Activated gamma-delta T cell (primary cell): ENCODE results near the gene WNT3.

Experiments
- DNase-seq: peaks from one replicate; lab custom pipeline; 2025; lab: John Stamatoyannopoulos, UW

Gene WNT3

DNA sequence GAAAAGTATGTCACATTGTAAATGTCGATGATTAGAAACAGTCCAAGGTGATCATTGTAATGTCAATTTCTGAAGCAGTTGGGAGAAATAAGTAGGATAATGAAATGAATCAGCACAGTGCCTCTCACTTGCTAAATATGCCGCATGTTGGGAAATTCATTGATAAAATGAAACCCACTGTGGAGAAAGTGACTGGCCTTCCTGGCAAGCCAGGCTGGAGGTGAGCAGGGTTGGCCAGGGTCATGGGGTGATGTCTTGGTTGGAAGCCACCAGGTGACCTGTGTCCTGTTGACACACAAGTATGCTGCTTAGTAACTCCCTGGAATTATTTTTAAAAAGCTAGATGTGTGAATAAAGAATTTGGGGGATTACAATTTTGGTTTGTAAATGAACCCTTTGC lies 18.0 kb upstream of the WNT3 start:
- DNase-seq, result no peak

DNA sequence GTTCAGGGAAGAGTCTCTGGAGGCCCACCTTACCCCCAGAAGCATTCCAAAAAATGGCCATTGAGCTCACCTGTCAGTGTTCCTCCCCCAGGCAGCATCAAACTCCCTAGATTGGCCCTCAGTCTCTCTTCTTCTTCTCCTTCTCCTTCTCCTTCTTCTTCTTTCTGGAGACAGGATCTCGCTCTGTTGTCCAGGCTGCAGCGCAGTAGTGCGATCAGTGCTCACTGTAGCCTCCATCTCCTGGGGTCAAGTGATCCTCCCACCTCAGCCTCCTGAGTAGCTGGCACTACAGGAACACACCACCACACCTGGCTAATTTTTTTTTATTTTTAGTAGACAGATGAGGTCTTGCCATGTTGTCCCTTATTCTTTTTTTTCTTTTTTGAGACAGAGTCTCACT lies 16.4 kb upstream of the WNT3 start:
- DNase-seq, result no peak

DNA sequence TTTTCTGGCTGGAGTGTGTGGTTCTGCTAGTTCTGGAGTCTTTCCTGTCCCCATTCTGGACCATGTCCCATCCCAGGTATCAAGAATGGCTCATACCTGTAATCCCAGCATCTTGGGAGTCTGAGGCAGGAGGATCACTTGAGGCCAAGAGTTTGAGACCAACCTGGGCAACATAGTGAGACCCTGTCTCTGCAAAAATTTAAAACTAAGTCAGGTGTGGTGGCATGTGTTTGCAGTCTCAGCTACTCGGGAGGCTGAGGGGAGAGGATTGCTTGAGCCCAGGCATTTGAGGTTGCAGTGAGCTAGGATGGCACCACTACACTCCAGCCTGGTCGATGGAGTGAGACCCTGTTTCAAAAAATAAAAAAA lies 15.3 kb upstream of the WNT3 start:
- no peak for DNase-seq

DNA sequence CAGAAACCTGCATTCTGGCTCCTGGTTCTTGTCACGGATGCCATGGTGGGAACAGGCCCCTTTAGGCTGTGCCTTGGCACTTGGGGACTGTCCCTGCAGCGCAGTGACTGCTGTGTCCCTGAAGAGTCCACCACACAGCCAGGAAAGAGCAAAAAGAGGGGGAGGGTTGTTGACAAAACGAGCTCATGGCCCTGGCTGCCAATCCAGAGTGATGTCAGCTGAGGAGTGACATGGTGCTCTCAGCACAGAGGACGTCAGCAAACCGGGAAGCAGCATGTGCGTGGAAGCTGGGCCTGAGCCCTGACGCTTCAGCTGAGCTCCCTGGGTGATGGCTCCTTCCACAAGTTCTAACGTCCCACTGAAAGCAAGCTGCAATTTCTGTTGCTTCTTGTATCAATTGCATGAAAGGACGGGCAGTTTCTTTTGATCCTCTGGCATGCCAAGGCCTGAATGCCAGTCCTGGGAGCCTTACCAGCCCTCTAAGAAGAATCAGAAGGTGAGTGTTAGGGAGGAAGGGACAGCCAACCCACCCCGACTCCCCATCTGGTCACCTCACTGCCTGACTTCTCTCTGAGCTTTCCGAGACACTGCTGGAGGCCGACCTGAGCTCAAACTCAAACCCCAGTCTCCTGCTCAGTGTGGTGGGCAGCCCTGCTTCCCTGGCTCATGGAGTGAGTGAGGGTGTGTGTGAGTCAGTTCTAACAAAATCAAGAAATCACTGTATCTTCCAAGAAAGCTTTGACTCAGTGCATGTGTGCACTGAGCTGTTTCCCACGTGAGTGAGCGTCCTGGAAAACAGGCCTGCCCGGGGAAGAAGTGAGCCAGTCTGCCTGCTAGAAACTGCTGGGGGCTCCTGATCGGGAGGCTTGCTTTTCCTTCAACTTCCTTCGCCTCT lies 14.7 kb upstream of the WNT3 start:
- DNase-seq, result no peak

DNA sequence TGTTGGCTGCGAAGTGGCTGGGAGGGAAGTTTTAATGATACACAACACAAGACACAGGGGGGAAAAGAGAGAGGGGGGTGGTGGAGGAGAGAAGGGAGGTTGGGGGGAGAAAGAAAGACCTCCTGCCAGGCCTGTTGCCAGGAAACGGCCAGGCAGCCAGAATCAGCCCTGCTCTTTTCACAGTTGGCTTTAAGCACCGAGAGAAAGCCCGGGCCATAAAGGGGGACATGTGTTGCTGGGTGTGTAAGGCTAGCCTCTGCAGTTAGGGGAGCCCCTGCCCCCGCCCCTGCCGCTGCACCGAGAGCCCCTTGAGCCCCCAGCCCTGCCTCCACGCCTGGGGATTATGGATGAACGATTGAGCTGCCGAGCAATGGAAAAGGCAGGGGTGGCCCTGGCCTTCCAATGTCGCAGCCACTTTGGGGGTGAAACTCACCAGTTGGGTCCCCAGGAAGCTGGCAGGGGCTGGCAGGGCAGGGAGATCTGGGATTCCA lies 13.9 kb upstream of the WNT3 start:
- no peak for DNase-seq

DNA sequence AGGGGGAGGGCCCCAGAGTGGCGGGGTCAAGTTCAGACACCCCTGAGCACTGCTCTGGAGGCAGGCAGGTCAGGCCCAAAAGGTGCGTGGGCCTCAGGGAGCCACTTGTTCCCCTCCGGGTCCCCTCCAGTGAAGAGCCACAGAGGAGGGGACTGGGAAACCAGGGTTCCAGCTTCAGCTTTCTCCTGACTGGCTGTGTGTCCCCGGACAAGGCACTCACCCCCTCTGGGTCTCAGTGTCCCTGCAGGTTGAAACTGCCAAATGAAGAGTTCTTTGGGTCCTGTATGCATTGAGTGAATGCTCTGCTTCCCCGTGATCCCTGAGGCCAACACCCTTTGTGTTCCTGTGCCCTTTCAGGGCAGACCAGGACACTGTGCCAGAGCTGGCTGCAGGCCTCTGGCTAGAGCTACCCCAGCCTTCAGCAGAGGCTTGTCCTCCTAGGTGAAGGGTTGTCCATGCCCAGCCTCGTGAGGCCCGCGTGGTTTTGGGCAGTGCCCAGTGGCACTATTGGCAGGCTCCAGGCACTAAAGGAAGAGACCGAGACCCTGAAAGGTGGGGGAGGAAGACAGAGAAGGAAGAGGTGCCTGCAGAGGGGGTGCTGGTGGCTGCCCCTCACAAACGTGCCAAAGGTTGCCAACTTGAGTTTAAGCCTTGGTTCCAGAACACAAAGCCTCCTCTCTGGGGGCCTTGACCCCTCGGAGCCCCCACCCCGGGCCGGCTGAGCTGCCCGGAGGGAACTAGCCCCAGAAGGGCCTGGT lies 13.3 kb upstream of the WNT3 start:
- DNase-seq, result no peak

DNA sequence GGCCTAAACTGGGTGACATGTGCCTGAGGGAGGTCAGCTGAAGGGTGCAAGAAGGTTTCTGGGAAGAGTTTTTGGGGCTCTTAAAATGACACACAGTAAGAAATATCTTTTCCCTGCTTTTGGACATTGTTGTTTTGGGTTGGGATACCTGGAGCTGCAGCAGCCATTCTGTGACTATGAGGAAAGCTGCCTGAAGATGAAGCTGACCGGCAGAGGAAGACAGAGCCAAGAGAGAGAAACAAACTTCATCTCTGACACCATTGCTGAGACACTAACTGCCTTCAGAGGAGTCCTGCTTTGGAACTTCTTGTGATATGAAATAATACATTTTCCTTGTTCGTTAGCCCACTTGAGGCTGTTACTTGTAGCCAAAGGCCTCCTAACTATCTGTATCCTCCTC lies 8.8 kb upstream of the WNT3 start:
- DNase-seq, result no peak

DNA sequence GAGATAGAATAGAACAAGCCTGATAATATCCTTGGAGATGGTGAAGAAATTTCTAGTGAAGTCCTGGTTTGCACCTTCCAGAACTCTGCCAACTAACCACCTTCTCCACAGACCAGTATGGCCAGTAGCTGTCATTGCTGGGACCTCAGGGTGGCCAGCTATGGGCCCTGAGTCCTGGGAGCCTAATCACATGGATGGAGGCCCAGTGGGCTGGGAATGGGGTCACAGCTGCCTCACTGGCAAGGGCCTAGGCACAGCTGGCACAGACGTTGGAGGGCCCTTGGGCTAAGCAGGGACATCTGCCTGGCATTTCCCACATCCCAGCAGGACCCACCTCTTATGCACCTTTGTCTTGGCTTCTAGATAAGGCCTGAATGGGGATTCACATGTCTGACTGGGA lies 7.6 kb upstream of the WNT3 start:
- no peak for DNase-seq

DNA sequence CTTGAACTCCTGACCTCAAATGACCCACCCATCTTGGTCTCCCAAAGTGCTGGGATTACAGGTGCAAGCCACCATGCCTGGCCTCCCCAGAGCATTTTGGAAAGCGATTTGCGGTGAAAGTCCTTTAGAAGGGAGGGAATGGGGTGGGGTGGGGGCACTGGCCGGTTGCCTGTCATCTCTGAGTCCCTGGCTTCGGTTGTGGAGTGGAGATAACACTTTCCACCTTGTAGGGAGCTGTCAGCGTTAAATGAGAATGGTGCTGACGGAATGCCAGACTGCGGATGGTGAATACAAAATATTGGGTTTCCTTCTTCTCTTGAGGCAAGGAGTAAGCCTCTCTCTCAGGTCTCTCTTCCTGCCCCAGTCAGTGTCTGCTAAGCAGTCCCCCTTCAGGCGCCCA lies 5.2 kb upstream of the WNT3 start:
- DNase-seq, result no peak

DNA sequence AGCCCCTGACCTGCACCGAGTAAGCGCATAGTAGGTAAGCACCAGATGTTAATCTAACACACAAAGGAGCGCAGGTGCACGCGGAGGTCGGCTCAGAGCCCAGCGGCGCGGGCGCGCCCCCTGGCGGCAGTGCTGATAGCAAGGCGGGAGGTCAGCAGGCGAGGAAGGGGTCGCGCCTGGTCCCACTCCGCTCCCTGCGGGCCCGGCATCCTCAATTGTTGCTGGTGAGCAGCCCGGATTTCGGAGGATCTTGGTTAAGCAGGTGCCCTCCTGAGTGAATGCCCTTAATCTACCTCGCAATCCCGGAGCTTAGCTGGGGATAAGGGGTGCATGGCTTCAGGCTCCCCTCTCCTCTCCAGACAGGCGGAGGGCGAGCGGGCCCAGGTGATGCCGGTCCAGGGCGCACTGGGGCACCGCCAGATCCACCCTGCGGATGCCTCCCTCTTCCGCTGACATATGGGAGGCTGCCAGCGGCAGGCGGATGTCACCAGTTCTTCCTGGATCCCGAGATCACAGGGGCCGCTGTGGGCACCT lies 4.0 kb upstream of the WNT3 start:
- DNase-seq, result no peak

DNA sequence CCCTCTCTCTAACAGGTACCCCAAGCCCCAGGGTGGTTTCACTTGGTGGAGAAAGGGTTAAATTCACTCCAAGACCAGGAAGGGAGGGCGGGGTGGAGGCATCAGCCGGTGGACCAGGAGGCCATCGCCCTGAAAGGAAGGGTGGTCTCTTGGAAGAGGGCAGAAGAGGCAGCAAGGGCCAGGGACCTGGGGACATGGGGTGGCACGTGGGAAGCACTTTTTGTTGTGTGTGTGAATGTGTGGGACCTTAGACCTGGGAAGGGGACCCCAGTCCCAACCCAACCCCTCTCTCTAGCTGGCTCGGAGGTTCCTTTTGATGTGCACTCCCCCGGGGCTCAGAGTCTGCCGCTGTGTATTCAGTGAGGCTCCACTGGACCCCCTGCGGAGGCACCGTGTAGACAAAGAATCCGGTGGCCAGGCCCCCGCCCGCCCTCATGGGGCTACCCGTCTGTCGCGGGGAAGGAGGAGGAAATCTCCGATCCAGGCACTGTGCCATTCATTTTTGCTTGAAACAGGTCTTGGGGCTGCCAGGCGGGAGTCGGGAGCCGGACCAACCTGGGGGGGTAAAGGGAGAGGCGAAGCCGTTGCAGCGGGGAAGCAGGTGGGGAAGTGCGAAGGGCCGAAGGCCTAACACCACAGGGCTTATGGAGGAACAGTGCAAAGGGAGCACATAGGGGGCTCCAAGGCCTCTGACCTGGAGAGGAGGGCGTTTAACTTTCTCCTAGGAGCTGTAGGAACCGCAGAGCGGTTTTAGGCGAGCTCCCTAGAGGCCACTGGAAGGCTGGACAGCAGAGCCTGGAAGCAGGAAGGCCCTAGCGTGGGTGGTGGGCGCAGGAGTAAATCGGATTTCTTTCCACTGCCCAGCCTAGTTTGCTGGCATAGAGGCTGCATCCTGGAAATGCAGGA lies 3.2 kb upstream of the WNT3 start:
- DNase-seq, result no peak

DNA sequence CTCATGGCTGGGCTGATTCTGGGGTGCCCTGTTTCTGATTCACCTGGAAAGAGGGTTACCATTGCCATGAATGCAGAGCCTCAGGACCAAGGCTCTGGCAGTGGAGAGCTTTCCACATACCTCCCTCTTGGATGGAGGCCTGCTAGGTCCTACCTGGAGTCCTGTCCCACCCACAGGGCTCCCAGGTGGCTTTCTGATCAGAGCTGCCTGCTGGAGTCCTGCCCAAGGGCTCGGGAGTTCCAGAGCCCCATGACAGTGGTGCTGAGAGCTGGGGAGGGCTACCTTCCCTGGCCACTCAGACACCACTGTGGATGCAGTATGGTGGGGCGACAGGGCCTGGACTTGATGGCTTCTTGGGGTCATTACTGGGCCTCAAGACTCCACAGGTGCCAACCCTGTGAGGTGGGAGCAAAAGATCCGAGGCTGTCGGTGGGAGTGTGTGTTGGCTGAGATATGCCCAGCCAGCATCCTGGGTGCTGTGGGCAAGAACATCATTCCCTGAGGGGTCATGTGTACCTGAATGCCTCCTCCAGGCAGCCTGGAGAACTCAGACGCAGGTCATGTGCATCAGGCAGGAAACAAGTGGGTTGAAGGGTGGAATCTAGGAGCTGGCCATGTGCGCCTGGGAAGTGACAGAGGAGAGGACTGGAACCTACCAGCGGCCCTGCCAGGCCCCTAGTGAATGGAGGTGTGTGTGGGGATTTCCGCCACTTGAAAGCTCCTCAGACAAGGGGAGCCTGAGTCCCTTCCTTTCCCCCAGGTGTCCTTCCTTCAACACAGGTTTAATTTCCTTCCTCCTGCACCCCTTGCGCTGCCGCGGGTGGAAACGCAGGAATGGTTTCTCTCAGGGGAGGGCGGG lies 2.3 kb upstream of the WNT3 start:
- DNase-seq, result no peak

DNA sequence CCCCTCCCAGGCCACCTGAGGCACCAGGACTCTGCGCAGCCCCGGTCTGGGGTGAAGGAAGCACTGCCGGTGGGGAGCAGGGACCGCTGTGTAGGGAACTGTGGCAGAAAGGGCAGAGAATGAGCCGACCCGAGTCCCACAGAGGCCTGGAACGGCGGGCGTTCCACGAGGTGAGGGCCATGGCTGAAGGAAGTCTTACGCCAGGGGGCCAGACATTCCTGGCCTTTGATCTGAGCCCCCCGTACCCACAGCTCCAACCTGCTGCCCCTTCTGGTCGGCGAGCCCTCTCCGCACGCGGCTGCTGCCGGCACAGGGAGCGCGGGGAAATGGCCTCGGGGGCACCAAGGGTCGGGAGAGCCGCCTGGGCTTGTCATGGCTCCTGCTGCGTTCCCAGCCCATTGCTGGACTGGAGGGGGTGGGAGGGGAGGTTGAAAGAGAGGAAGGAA lies 1.4 kb upstream of the WNT3 start:
- DNase-seq, result no peak

DNA sequence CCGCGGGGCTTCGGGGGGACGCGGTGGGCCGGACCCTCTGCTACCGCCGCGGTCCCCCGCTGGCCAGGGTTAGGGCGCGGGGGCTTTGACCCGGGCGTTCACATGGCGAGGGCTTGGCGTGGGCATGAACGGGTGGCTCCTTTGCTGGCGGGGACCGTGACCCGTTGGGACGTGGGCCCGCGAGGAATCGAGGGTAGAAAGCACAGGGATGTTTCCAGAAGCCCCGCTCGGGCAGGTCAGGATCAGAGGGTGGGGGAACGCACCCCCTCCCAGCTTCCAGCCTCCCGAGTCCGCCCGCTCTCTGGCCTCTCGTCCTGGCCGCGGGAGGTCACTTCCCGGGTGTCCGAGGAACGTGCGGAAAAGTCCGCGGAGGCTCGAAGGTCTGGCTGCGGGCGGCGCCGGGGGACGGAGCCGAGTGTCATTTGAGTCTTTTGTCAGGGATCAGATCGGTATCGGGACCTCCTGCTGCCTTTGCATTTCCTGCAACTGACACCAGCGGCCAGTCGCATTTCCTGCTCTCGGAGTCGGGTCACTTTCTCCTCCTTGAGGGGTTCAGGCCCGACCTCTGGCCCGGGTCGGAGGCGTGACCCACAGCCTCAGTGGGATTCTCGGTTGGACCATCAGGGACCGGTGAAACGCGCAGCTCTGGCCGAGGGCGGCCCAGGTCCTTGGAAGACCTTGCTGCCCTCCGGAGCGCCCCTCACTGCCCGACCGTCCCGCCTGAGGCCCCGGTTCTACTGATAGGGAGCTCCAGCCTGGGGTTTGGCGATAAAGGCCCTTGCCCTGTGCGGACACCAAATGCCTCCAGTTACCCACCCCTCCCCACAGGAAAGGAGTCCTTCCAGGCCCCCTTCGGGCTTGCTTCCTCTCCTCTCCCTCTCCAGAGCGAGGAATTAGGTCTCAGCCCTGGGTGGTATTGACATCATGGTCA lies 702 bp upstream of the WNT3 start:
- DNase-seq, result no peak

DNA sequence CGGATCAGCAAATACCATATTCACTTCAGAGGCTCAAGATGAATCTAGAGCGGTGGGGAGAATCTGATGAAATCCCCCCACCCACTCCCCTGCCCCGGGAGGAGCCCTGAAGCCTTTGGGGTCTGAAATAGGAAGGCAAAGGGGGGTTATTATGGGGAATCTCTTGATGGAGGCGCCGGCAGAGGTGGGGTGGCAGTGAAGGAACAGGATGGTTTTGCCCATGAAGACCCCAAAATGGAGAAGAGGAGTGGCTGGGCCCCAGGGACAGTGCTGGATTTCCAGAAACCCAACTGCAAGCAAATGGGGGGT lies 637 bp downstream of the WNT3 start:
- no peak for DNase-seq

DNA sequence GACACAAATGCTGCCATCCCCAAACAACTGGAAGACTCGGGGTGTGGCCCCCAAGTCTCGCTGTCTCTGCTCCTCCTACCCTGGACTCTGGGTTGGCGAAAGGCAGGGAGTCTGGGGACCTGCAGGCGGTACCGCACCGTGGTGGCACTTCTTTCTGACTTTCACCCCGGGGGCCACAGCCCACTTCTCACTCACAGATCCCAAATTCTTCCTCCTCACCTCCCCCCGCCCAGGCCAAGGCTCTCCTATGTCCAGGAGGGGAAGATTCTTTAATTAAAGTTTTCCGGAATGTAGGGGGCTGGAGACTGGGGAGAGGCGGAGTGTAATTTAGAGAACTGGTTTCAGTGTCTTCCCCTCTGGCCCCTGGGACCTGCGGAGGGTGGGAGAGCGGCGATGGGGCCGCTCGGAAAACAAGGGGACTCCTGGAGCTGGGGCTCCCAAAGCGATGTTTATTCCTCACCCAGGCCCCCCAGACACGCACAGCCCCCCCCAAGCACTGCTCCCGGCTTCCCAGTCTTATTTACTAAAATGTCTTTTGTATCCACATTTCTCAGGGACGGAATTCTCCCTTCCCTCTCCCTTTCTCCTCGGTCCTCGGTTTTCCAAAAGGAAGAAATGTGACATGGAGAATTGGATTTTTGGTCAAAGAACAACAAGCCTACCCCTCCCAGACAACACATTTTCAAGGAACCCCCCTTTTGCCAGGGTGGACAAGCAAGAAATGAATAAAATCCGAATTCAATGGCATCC lies 1.2 kb downstream of the WNT3 start:
- no peak for DNase-seq

DNA sequence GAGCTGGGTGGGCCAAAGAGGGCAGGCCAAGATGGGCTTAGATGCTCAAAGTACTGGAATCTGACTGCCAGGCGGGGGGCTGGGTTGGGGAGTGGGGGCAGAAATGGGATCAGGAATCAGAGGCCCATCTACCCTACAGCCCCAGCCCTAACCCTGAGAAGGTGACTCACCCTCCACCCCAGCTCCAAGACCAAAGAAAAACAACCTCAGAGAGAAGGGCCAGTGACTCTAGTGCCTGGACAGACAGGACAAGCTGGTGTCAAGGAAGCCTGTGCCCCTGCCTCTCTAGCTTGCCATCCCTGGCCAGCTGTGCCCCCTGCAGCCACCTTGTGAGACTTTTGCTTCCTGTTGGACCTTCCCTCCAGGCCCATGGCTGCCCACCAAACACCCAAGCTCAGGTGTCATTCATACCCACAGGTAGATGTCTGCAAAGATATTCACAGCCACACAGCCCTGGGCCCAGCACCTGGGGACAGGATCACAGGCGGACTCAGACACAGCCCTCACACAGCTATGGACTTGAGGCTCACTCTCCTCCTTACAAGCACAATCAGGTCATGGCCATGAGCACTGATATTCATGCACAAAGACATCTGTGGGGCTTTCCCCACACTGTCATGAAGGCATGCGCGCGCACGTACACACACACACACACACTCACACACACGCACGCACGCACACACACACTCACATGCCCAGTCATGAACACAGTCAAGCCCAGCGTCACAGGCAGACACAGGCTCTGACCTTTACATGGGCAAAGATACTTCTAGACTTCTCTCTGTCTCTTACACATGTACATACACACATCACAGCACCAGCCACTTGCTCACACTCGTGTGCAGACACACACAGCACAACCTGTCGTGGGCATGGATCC lies 2.8 kb downstream of the WNT3 start:
- DNase-seq, result no peak

DNA sequence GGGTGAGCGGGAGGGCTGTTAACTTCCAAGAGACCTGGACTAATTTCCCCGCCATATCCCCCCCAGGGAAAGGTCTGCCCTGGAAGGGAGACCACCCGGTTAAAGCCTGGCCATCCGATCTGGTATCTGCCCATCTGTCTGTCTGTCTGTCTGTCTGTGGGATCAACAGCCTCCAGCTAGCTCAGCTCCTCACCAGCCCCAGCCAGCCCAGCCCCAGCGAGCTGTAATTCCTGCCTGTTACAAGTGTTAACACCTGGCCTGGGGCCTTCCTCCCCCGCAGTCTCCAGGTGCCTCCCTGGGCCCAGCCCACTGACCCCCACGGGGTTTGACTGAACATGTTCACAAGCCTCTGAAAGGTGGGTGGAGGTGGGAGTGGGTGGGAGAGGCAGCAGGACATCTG lies 4.0 kb downstream of the WNT3 start:
- DNase-seq, result no peak
